ENCODE measurements around the gene COX14. TPM values are rescaled to one million over a fixed set of nuclear protein-coding genes. Genes with fewer than 3 reads are reported as not detected.

The COX14 gene
- total and polyA plus RNA-seq, 9 donors: 27.1 to 58.6 (median 35.7) TPM

GRCh38 chr12:50072198-50072907 is 39.7 kb upstream of the COX14 start:
- WGBS (ENCODE audit: insufficient coverage): 22% methylated on average over 1 of the region's 10 CpGs
- Histone ChIP-seq H3K27ac (ENCODE audit: low read length) (no peak overlapping the region), H3K4me3 (ENCODE audit: low read length) (no peak overlapping the region), H3K27me3 (ENCODE audit: control insufficient read depth, insufficient read depth, low read length) (no peaks in the 10 kb centered on the region), H3K36me3 (ENCODE audit: control insufficient read depth, insufficient read depth, low read length) (no peaks in the 10 kb centered on the region), H3K9me3 (replicated peaks; ENCODE audit: control insufficient read depth, low read depth, low read length) (no peaks in the 10 kb centered on the region), H3K4me1 (ENCODE audit: control insufficient read depth, insufficient read depth, low read length) (peaks cover 14% of the 10 kb centered on the region)
- DNase-seq: no peak

- DNase-seq: no peak
- Histone ChIP-seq H3K36me3 (ENCODE audit: control insufficient read depth, insufficient read depth, low read length) (no peaks in the 10 kb centered on the region), H3K27me3 (ENCODE audit: control insufficient read depth, insufficient read depth, low read length) (no peaks in the 10 kb centered on the region), H3K9me3 (replicated peaks; ENCODE audit: control insufficient read depth, low read depth, low read length) (no peaks in the 10 kb centered on the region), H3K27ac (ENCODE audit: low read length) (no peak overlapping the region), H3K4me1 (ENCODE audit: control insufficient read depth, insufficient read depth, low read length) (peaks cover 14% of the 10 kb centered on the region), H3K4me3 (ENCODE audit: low read length) (no peak overlapping the region)
- 80% methylated on average over 1 of the region's 7 CpGs for WGBS (ENCODE audit: insufficient coverage)
Measured at GRCh38 chr12:50073206-50073605, 38.8 kb upstream of the COX14 start.

GRCh38 chr12:50073712-50074111 is 38.3 kb upstream of the COX14 start:
- 85% methylated on average over 10 of the region's 10 CpGs for WGBS (ENCODE audit: insufficient coverage)
- H3K27ac ChIP-seq (ENCODE audit: low read length): no peak overlapping the region
- H3K4me1 ChIP-seq (ENCODE audit: control insufficient read depth, insufficient read depth, low read length): peaks cover 14% of the 10 kb centered on the region

GRCh38 chr12:50074936-50075807 is 36.9 kb upstream of the COX14 start:
- Histone ChIP-seq H3K9me3 (replicated peaks; ENCODE audit: control insufficient read depth, low read depth, low read length) (no peaks in the 10 kb centered on the region), H3K4me3 (ENCODE audit: low read length) (no peak overlapping the region), H3K27me3 (ENCODE audit: control insufficient read depth, insufficient read depth, low read length) (no peaks in the 10 kb centered on the region), H3K4me1 (ENCODE audit: control insufficient read depth, insufficient read depth, low read length) (peaks cover 11% of the 10 kb centered on the region), H3K27ac (ENCODE audit: low read length) (no peak overlapping the region), H3K36me3 (ENCODE audit: control insufficient read depth, insufficient read depth, low read length) (no peaks in the 10 kb centered on the region)
- peak; percentile 84 for DNase-seq
- WGBS (ENCODE audit: insufficient coverage): 0% methylated on average over 3 of the region's 9 CpGs

More at GRCh38 chr12:50073712-50074111, 38.3 kb upstream of the COX14 start:
- Histone ChIP-seq H3K4me3 (ENCODE audit: low read length) (no peak overlapping the region), H3K36me3 (ENCODE audit: control insufficient read depth, insufficient read depth, low read length) (no peaks in the 10 kb centered on the region), H3K9me3 (replicated peaks; ENCODE audit: control insufficient read depth, low read depth, low read length) (no peaks in the 10 kb centered on the region), H3K27me3 (ENCODE audit: control insufficient read depth, insufficient read depth, low read length) (no peaks in the 10 kb centered on the region)
- no peak for DNase-seq

- peaks cover 5% of the 10 kb centered on the region for H3K4me1 ChIP-seq (ENCODE audit: control insufficient read depth, insufficient read depth, low read length)
- H3K4me3 ChIP-seq (ENCODE audit: low read length): no peak overlapping the region
- peaks cover under 1% of the 10 kb centered on the region for H3K27me3 ChIP-seq (ENCODE audit: control insufficient read depth, insufficient read depth, low read length)
- no peak for DNase-seq
- WGBS (ENCODE audit: insufficient coverage): 83% methylated on average over 1 of the region's 1 CpG
- H3K36me3 ChIP-seq (ENCODE audit: control insufficient read depth, insufficient read depth, low read length): no peaks in the 10 kb centered on the region
- H3K9me3 ChIP-seq (replicated peaks; ENCODE audit: control insufficient read depth, low read depth, low read length): no peaks in the 10 kb centered on the region
- H3K27ac ChIP-seq (ENCODE audit: low read length): no peak overlapping the region
Measured at GRCh38 chr12:50075808-50076170, 36.2 kb upstream of the COX14 start.

- H3K9me3 ChIP-seq (replicated peaks; ENCODE audit: control insufficient read depth, low read depth, low read length): no peaks in the 10 kb centered on the region
- 85% methylated on average over 12 of the region's 12 CpGs for WGBS (ENCODE audit: insufficient coverage)
- H3K4me1 ChIP-seq (ENCODE audit: control insufficient read depth, insufficient read depth, low read length): peaks cover 3% of the 10 kb centered on the region
- H3K36me3 ChIP-seq (ENCODE audit: control insufficient read depth, insufficient read depth, low read length): no peaks in the 10 kb centered on the region
- H3K4me3 ChIP-seq (ENCODE audit: low read length): no peak overlapping the region
- no peak for DNase-seq
- H3K27ac ChIP-seq (ENCODE audit: low read length): no peak overlapping the region
- peaks cover 6% of the 10 kb centered on the region for H3K27me3 ChIP-seq (ENCODE audit: control insufficient read depth, insufficient read depth, low read length)
Measured at GRCh38 chr12:50077099-50077498, 34.9 kb upstream of the COX14 start.

GRCh38 chr12:50078281-50078680 is 33.8 kb upstream of the COX14 start:
- H3K27ac ChIP-seq (ENCODE audit: low read length): no peak overlapping the region
- 92% methylated on average over 9 of the region's 10 CpGs for WGBS (ENCODE audit: insufficient coverage)
- no peak for DNase-seq
- peaks cover 3% of the 10 kb centered on the region for H3K4me1 ChIP-seq (ENCODE audit: control insufficient read depth, insufficient read depth, low read length)
- H3K9me3 ChIP-seq (replicated peaks; ENCODE audit: control insufficient read depth, low read depth, low read length): no peaks in the 10 kb centered on the region
- no peaks in the 10 kb centered on the region for H3K36me3 ChIP-seq (ENCODE audit: control insufficient read depth, insufficient read depth, low read length)
- peaks cover 6% of the 10 kb centered on the region for H3K27me3 ChIP-seq (ENCODE audit: control insufficient read depth, insufficient read depth, low read length)
- no peak overlapping the region for H3K4me3 ChIP-seq (ENCODE audit: low read length)

- no peak for DNase-seq
- WGBS (ENCODE audit: insufficient coverage): 77% methylated on average over 4 of the region's 5 CpGs
- no peak overlapping the region for H3K27ac ChIP-seq (ENCODE audit: low read length)
Measured at GRCh38 chr12:50079771-50080170, 32.3 kb upstream of the COX14 start.

GRCh38 chr12:50081096-50081808 is 30.8 kb upstream of the COX14 start:
- no peak overlapping the region for H3K4me3 ChIP-seq (ENCODE audit: low read length)
- H3K27ac ChIP-seq (ENCODE audit: low read length): no peak overlapping the region
- peaks cover 13% of the 10 kb centered on the region for H3K4me1 ChIP-seq (ENCODE audit: control insufficient read depth, insufficient read depth, low read length)
- DNase-seq: no peak
- H3K9me3 ChIP-seq (replicated peaks; ENCODE audit: control insufficient read depth, low read depth, low read length): no peaks in the 10 kb centered on the region
- H3K27me3 ChIP-seq (ENCODE audit: control insufficient read depth, insufficient read depth, low read length): peaks cover 6% of the 10 kb centered on the region
- H3K36me3 ChIP-seq (ENCODE audit: control insufficient read depth, insufficient read depth, low read length): no peaks in the 10 kb centered on the region
- 31% methylated on average over 26 of the region's 46 CpGs for WGBS (ENCODE audit: insufficient coverage)

More at GRCh38 chr12:50079771-50080170, 32.3 kb upstream of the COX14 start:
- no peak overlapping the region for H3K4me3 ChIP-seq (ENCODE audit: low read length)
- no peaks in the 10 kb centered on the region for H3K9me3 ChIP-seq (replicated peaks; ENCODE audit: control insufficient read depth, low read depth, low read length)
- H3K36me3 ChIP-seq (ENCODE audit: control insufficient read depth, insufficient read depth, low read length): no peaks in the 10 kb centered on the region
- H3K4me1 ChIP-seq (ENCODE audit: control insufficient read depth, insufficient read depth, low read length): peaks cover 9% of the 10 kb centered on the region
- H3K27me3 ChIP-seq (ENCODE audit: control insufficient read depth, insufficient read depth, low read length): peaks cover 6% of the 10 kb centered on the region

- Histone ChIP-seq H3K27me3 (ENCODE audit: control insufficient read depth, insufficient read depth, low read length) (peaks cover 6% of the 10 kb centered on the region), H3K4me3 (ENCODE audit: low read length) (no peak overlapping the region), H3K9me3 (replicated peaks; ENCODE audit: control insufficient read depth, low read depth, low read length) (no peaks in the 10 kb centered on the region), H3K4me1 (ENCODE audit: control insufficient read depth, insufficient read depth, low read length) (peaks cover 13% of the 10 kb centered on the region), H3K27ac (ENCODE audit: low read length) (no peak overlapping the region), H3K36me3 (ENCODE audit: control insufficient read depth, insufficient read depth, low read length) (peaks cover 10% of the 10 kb centered on the region)
- no peak for DNase-seq
- WGBS (ENCODE audit: insufficient coverage): 93% methylated on average over 5 of the region's 7 CpGs
Measured at GRCh38 chr12:50082644-50083043, 29.4 kb upstream of the COX14 start.
